GM18907 (cell line): ENCODE measurements around the gene STK32B.

Experiments used
- ATAC-seq: cut with Tn5 transposase; IDR thresholded peaks from one replicate; pipeline ENCODE4 v1.9.1; 2021; ENCODE audit warnings: mild to moderate bottlenecking, moderate library complexity; ENCODE audit not compliant: unreplicated experiment

Gene STK32B

GRCh38 chr4:5503336-5503936 is 452.2 kb downstream of the STK32B start:
- no peak for ATAC-seq

- no peak for ATAC-seq
These were observed 453.2 kb downstream of the STK32B start for GRCh38 chr4:5504486-5504885.

- ATAC-seq = no peak
These were observed 459.2 kb downstream of the STK32B start for GRCh38 chr4:5510504-5510903.

GRCh38 chr4:5511791-5512190 is 460.5 kb downstream of the STK32B start:
- no peak for ATAC-seq

GRCh38 chr4:5515646-5516045 is 464.4 kb downstream of the STK32B start:
- ATAC-seq = no peak

- no peak for ATAC-seq
These were observed 466.1 kb downstream of the STK32B start for GRCh38 chr4:5517372-5517771.

- no peak for ATAC-seq
These were observed 473.4 kb downstream of the STK32B start for GRCh38 chr4:5524446-5525299.

- no peak for ATAC-seq
These were observed 475.0 kb downstream of the STK32B start for GRCh38 chr4:5526080-5526846.

- no peak for ATAC-seq
These were observed 475.9 kb downstream of the STK32B start for GRCh38 chr4:5527211-5527610.

GRCh38 chr4:5528031-5528436 is 476.8 kb downstream of the STK32B start:
- no peak for ATAC-seq

- no peak for ATAC-seq
These were observed 480.8 kb downstream of the STK32B start for GRCh38 chr4:5532100-5532499.

- no peak for ATAC-seq
These were observed 488.3 kb downstream of the STK32B start for GRCh38 chr4:5539584-5539983.

- no peak for ATAC-seq
These were observed 489.9 kb downstream of the STK32B start for GRCh38 chr4:5541169-5541568.

GRCh38 chr4:5543681-5544080 is 492.4 kb downstream of the STK32B start:
- ATAC-seq = no peak

- ATAC-seq = no peak
These were observed 493.5 kb downstream of the STK32B start for GRCh38 chr4:5544762-5545161.

GRCh38 chr4:5545271-5545670 is 494.0 kb downstream of the STK32B start:
- ATAC-seq = no peak

GRCh38 chr4:5547651-5548249 is 496.5 kb downstream of the STK32B start:
- ATAC-seq = no peak
